Osteoblast (primary cell): ENCODE measurements around the gene OBP2B. TPM values are rescaled to one million over a fixed set of nuclear protein-coding genes. Genes with fewer than 3 reads are reported as not detected.
"Not testable (repeated sequence)": the region's sequence is repeated elsewhere in the genome, so short reads cannot be mapped to it uniquely, and the experiment has no call there.

ENCODE experiments used
- DNase-seq: peaks from one replicate; pipeline ENCODE4 v3.0.0; 2011; ENCODE audit warnings: low spot score, mixed read lengths; ENCODE audit not compliant: insufficient read length; ENCODE audit errors: missing footprints
- H2AFZ ChIP-seq: 2 replicates; pipeline ENCODE4 v1.6.0; 2011; ENCODE audit warnings: mild to moderate bottlenecking, low read length
- H3K27ac ChIP-seq: 2 replicates; pipeline ENCODE4 v1.5.1; 2011; ENCODE audit warnings: mild to moderate bottlenecking, low read depth, low read length, moderate library complexity
- H3K27me3 ChIP-seq: 2 replicates; pipeline ENCODE4 v1.6.0; 2012; ENCODE audit warnings: mild to moderate bottlenecking, control low read depth, inconsistent platforms, low read length, moderate library complexity; ENCODE audit not compliant: insufficient read depth
- H3K36me3 ChIP-seq: 2 replicates; pipeline ENCODE4 v1.5.1; 2011; ENCODE audit warnings: mild to moderate bottlenecking, low read length, control low read depth, moderate library complexity; ENCODE audit not compliant: insufficient read depth
- H3K4me1 ChIP-seq: 2 replicates; pipeline ENCODE4 v1.5.1; 2011; ENCODE audit warnings: mild to moderate bottlenecking, low read length, control low read depth, moderate library complexity; ENCODE audit not compliant: insufficient read depth
- H3K4me2 ChIP-seq: 2 replicates; pipeline ENCODE4 v1.6.0; 2011; ENCODE audit warnings: mild to moderate bottlenecking, low read length; ENCODE audit not compliant: insufficient read depth
- H3K4me3 ChIP-seq: fragments of 200-600 bp; sonication (generic); 3 replicates; pipeline ENCODE4 v1.5.1; 2012; ENCODE audit warnings: mild to moderate bottlenecking, low read length, inconsistent platforms; ENCODE audit not compliant: insufficient read depth
- H3K79me2 ChIP-seq: 2 replicates; pipeline ENCODE4 v1.6.0; 2012; ENCODE audit warnings: mild to moderate bottlenecking, low read length, control low read depth, inconsistent platforms; ENCODE audit not compliant: insufficient read depth
- H3K9me3 ChIP-seq: 2 replicates; pipeline ENCODE4 v1.5.1; 2011; ENCODE audit warnings: low read depth, low read length, control low read depth
- H4K20me1 ChIP-seq: 2 replicates; pipeline ENCODE4 v1.6.0; 2012; ENCODE audit warnings: mild to moderate bottlenecking, low read length, control low read depth; ENCODE audit not compliant: insufficient read depth
- total RNA-seq: library from RNA; depleted of rRNA; stranded (reverse); fragments of >200 nt; gene quantifications from 2 replicates; pipeline ENCODE4 v1.2.3, GENCODE V29; 2012
- TF ChIP-seq, protein P1 (sequence below): IDR thresholded peaks from 2 replicates; pipeline ENCODE4 v1.5.1; 2011; ENCODE audit warnings: mild to moderate bottlenecking, low read depth, low read length, moderate library complexity; ENCODE audit errors: extremely low read depth

OBP2B gene
- total RNA-seq, 1 donor, result not detected

DNA sequence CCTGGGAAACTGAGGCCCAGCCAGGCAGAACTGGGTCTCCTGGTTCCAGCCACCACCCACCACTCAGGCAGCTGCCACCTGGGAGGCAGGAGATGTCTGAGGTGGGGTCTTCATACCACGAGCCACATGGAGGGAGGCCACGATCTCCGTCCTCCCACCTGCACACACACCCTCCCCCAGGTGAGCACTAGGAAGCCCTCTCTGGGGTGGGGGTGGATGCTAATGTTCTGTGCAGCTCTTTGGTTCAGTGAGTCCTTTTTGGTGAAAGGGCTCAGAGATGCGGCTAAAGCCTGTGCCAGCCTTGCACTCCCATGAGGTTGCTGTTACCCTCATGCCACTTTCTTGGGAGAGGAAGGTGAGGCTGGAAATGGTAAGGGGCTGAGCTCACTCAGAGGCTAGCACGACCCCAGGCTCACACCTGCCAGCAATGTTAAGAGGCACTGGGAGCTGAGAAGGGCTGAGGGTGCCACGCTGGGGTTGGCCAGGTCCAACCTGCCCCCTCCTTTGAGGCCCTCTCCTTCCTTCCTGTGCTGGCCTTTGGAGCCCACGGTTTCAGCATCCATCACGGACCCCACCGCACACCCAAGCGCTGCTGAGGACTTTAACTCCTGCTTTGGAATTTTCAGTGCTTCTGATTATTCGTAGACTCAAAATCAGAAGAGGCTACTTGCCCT is 26.6 kb upstream of the OBP2B start:
- H3K27me3 ChIP-seq, result no peaks in the 10 kb centered on the region
- no peaks in the 10 kb centered on the region for H3K79me2 ChIP-seq
- no peak overlapping the region for H3K4me2 ChIP-seq
- H3K27ac ChIP-seq, result no peak overlapping the region
- no peak overlapping the region for H2AFZ ChIP-seq
- no peaks in the 10 kb centered on the region for H3K9me3 ChIP-seq
- TF ChIP-seq, protein P1, sequence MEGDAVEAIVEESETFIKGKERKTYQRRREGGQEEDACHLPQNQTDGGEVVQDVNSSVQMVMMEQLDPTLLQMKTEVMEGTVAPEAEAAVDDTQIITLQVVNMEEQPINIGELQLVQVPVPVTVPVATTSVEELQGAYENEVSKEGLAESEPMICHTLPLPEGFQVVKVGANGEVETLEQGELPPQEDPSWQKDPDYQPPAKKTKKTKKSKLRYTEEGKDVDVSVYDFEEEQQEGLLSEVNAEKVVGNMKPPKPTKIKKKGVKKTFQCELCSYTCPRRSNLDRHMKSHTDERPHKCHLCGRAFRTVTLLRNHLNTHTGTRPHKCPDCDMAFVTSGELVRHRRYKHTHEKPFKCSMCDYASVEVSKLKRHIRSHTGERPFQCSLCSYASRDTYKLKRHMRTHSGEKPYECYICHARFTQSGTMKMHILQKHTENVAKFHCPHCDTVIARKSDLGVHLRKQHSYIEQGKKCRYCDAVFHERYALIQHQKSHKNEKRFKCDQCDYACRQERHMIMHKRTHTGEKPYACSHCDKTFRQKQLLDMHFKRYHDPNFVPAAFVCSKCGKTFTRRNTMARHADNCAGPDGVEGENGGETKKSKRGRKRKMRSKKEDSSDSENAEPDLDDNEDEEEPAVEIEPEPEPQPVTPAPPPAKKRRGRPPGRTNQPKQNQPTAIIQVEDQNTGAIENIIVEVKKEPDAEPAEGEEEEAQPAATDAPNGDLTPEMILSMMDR, result no peak
- DNase-seq, result peak; percentile 58
- H3K4me1 ChIP-seq, result peaks cover 15% of the 10 kb centered on the region
- H4K20me1 ChIP-seq, result no peaks in the 10 kb centered on the region
- no peaks in the 10 kb centered on the region for H3K36me3 ChIP-seq
- H3K4me3 ChIP-seq, result no peak overlapping the region

DNA sequence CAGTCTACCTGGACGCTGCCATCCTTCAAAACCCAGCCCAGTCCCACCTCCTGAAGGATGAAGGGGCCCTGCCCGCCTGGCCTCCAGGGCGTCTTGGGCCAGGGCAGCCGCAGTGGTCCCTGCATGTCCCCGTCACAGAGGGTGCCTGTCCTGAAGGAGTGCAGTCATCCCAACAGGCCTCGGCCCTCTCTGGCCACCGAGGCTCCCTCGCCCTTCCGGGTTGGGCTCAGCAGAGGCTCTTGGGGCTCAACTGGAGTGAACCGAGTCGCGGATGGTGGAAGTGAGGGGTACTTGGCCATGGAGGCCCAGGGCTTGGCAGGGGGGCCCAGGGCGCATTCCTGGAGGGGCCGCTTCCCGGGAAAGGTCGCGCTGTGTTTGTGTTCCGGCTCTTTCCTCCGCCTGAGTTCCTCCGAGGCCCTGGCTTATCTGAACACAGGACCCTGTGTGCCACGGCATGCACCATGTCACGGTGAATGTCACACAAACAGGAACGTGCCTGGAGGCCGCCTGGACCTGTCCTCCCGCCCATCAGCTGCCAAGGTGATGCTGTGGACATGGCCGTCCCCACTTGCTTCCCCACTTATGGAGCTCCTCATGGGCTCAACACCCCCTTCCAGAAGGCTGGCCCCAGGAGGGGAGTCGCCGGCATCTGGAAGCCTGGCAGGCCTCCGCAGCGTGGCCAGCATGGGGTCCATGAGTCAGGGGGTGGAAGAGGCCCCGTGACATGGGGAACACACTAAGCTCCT is 25.7 kb upstream of the OBP2B start:
- TF ChIP-seq, protein P1, result no peak
- H3K4me3 ChIP-seq, result no peak overlapping the region
- no peak overlapping the region for H3K4me2 ChIP-seq
- H3K27me3 ChIP-seq, result no peaks in the 10 kb centered on the region
- no peaks in the 10 kb centered on the region for H4K20me1 ChIP-seq
- H3K27ac ChIP-seq, result no peak overlapping the region
- H3K9me3 ChIP-seq, result no peaks in the 10 kb centered on the region
- DNase-seq, result peak; percentile 15
- H3K4me1 ChIP-seq, result peaks cover 15% of the 10 kb centered on the region
- no peaks in the 10 kb centered on the region for H3K36me3 ChIP-seq
- no peaks in the 10 kb centered on the region for H3K79me2 ChIP-seq
- H2AFZ ChIP-seq, result no peak overlapping the region

DNA sequence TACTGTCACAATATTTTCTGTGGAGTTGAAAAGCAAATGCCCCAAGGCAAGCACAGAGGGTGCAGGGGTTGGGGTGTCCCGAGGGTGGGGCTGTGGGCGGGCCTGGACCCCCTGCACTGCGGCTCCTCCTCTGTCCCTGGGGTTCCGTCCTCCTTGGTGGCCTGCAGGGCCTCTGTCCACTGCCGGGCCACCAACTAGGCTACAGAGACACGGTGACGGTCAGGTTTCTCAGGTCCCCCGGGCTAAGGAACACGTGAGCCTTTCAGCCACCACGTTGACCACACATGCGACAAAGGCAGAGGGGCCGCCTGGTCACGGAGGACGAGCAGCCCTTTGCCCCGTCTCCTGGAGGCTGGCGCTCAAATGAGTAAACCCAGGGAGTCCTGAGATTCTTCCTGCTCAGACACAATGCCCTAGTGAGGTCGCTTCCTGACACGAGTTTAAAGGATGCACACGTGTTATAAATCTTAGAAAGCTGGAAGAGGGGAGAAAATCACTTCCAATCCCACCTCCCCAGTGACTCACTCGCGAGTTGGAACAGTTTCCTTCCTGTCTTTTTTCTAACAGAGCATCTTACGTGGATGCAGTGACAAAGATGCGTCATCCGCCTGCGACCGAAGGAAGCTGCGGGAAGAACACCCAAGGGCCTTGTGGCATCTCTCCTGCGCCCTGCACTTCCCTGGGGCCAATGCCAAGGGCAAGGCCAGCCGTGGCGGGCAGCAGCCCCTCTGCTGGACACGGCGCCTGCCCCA is 24.8 kb upstream of the OBP2B start:
- Histone ChIP-seq H3K27ac (no peak overlapping the region), H3K27me3 (no peaks in the 10 kb centered on the region), H3K4me2 (no peak overlapping the region), H4K20me1 (no peaks in the 10 kb centered on the region), H2AFZ (no peak overlapping the region), H3K36me3 (no peaks in the 10 kb centered on the region), H3K4me3 (no peak overlapping the region), H3K4me1 (peaks cover 11% of the 10 kb centered on the region), H3K79me2 (no peaks in the 10 kb centered on the region), H3K9me3 (no peaks in the 10 kb centered on the region)
- peak; percentile 75 for DNase-seq
- TF ChIP-seq, protein P1, result no peak

DNA sequence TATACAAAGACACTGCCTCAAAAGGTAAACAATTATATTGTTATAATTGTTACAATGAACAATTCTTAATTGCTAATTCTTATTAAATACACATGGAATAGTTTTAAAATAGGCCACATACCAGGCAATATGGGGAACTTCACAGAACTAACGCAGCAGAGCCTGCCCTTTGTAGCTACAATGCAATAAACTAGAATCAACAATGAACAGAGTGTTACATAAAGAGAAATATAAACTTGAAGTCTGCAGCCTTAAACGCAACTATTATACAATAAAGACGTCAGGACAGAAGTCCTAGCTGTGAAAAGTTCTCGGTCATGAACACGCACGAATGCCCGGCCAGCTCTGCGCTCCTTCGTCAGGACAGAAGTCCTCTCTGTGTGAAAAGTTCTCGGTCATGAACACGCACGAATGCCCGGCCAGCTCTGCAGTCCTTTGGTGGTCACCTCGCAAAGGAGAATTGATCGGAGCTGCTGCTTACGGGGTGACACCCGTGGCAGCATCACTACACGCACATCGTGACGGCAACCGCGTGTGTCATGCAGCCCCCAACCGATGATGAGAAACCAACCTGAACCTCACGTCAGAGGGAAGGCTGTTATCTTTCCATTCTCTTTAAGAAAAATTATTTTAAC is 23.0 kb upstream of the OBP2B start:
- not testable (repeated sequence) for H3K79me2 ChIP-seq, H3K9me3 ChIP-seq, DNase-seq, H3K27me3 ChIP-seq, H3K4me3 ChIP-seq, H3K36me3 ChIP-seq, H2AFZ ChIP-seq, H3K4me2 ChIP-seq, H4K20me1 ChIP-seq, H3K27ac ChIP-seq, H3K4me1 ChIP-seq

DNA sequence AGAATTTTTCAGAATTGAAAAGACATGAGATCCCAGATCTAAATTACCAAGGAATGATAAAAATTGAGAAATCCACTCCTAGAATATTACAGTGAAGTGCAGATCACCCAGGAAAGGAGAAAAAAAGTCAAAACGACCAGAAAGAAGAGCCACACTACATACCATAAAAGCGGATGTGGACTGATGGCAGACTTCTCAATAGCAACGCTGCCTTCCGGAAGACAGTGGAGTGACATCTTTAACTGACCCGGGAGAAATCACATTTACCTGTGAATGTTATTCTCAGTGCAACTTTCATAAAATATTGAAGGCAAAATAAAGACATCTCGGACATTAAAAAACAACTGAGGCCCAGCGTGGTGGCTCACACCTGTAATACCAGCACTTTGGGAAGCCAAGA is 21.5 kb upstream of the OBP2B start:
- not testable (repeated sequence) for H3K4me1 ChIP-seq, H4K20me1 ChIP-seq, H3K9me3 ChIP-seq, H3K27me3 ChIP-seq, H3K27ac ChIP-seq, H3K4me3 ChIP-seq, H3K79me2 ChIP-seq, H3K4me2 ChIP-seq, H3K36me3 ChIP-seq, H2AFZ ChIP-seq, DNase-seq
